ENCODE data around the gene ADAMTS18.

DNA sequence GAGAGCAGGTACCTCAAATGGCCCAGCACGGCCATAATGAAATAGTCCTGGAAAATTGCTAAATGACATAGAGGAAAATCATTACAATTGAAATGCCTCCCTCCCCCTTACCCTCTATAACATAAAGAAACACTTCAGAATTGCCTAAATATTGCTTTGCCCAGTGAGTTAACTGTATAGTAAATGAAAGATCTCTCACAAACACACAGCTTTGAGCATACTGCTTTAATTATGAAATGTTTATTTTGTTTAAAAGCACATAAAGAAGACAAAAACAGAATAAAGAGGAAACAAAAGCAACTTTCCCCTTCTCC, 9.3 kb upstream of the ADAMTS18 start:
- TF ChIP-seq, protein P1, sequence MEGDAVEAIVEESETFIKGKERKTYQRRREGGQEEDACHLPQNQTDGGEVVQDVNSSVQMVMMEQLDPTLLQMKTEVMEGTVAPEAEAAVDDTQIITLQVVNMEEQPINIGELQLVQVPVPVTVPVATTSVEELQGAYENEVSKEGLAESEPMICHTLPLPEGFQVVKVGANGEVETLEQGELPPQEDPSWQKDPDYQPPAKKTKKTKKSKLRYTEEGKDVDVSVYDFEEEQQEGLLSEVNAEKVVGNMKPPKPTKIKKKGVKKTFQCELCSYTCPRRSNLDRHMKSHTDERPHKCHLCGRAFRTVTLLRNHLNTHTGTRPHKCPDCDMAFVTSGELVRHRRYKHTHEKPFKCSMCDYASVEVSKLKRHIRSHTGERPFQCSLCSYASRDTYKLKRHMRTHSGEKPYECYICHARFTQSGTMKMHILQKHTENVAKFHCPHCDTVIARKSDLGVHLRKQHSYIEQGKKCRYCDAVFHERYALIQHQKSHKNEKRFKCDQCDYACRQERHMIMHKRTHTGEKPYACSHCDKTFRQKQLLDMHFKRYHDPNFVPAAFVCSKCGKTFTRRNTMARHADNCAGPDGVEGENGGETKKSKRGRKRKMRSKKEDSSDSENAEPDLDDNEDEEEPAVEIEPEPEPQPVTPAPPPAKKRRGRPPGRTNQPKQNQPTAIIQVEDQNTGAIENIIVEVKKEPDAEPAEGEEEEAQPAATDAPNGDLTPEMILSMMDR (IDR thresholded peaks at IDR 0.05; ENCODE audit: extremely low read depth in 1 of 2, insufficient read depth in 1 of 2, low read depth in 1 of 2, low read length in 2 of 2): no peak
- no peak for TF ChIP-seq POLR2A (IDR thresholded peaks at IDR 0.05; ENCODE audit: low read depth, low read length)
- no peak for TF ChIP-seq EZH2 (IDR thresholded peaks at IDR 0.05; ENCODE audit: borderline replicate concordance, low read depth, low read length, severe bottlenecking)
- TF ChIP-seq JUN (IDR thresholded peaks at IDR 0.05; ENCODE audit: borderline replicate concordance, insufficient read depth, insufficient read length, low read depth): no peak
- no peak for TF ChIP-seq MYC (IDR thresholded peaks at IDR 0.05; ENCODE audit: low read depth, low read length)
- TF ChIP-seq POLR2AphosphoS5 (IDR thresholded peaks at IDR 0.05; ENCODE audit: insufficient read depth, low read depth, low read length): no peak
- no peak for TF ChIP-seq FOS (IDR thresholded peaks at IDR 0.05; ENCODE audit: borderline replicate concordance, insufficient read depth, low read length)
- TF ChIP-seq GATA2 (IDR thresholded peaks at IDR 0.05; ENCODE audit: insufficient read depth, insufficient read length, low read depth, low read length): no peak
